GM23338 (cell line): Measurements from ENCODE around the gene CBX6. TPM values are rescaled to one million over a fixed set of nuclear protein-coding genes. Genes with fewer than 3 reads are reported as not detected.

Experiments
- ATAC-seq: fragments of 200-7000 bp; cut with Tn5 transposase; 3 replicates; pipeline ENCODE4 v1.9.1; 2020
- DNase-seq: peaks from one replicate; pipeline ENCODE4 v3.0.0-alpha.2; 2015; ENCODE audit warnings: low spot score
- H2AFZ ChIP-seq: fragments of 200-600 bp; sonication (generic); 2 replicates; pipeline ENCODE4 v1.8.0; 2016; ENCODE audit warnings: antibody characterized with exemption, mild to moderate bottlenecking, moderate library complexity
- H3F3A ChIP-seq: fragments of 200-600 bp; sonication (generic); replicated peaks from 2 replicates; pipeline ENCODE4 v1.8.0; 2017; ENCODE audit warnings: antibody characterized with exemption, mixed run types, low read depth
- H3K27ac ChIP-seq: fragments of 200-600 bp; sonication (generic); 2 replicates; pipeline ENCODE4 v1.6.1; 2016; ENCODE audit warnings: low read depth
- H3K27me3 ChIP-seq: fragments of 200-600 bp; sonication (generic); 2 replicates; pipeline ENCODE4 v1.8.0; 2016; ENCODE audit warnings: mild to moderate bottlenecking, mixed run types, moderate library complexity; ENCODE audit not compliant: insufficient read depth
- H3K36me3 ChIP-seq: fragments of 200-600 bp; sonication (generic); 2 replicates; pipeline ENCODE4 v1.8.0; 2016; ENCODE audit warnings: mild to moderate bottlenecking; ENCODE audit not compliant: insufficient read depth
- H3K4me1 ChIP-seq: fragments of 200-600 bp; sonication (generic); 2 replicates; pipeline ENCODE4 v1.8.0; 2016; ENCODE audit warnings: mild to moderate bottlenecking, moderate library complexity; ENCODE audit not compliant: insufficient read depth
- H3K4me2 ChIP-seq: fragments of 200-600 bp; sonication (generic); 2 replicates; pipeline ENCODE4 v1.7.1; 2017; ENCODE audit warnings: mixed run types
- H3K4me3 ChIP-seq: fragments of 200-600 bp; sonication (generic); 2 replicates; pipeline ENCODE4 v1.6.1; 2016; ENCODE audit warnings: mixed run types
- H3K79me2 ChIP-seq: fragments of 200-600 bp; sonication (generic); replicated peaks from 2 replicates; pipeline ENCODE4 v1.8.0; 2017; ENCODE audit warnings: mild to moderate bottlenecking; ENCODE audit not compliant: insufficient read depth
- H3K9me2 ChIP-seq: fragments of 200-600 bp; sonication (generic); 2 replicates; pipeline ENCODE4 v1.8.0; 2017; ENCODE audit not compliant: insufficient read depth
- H4K20me1 ChIP-seq: fragments of 200-600 bp; sonication (generic); replicated peaks from 2 replicates; pipeline ENCODE4 v1.8.0; 2017; ENCODE audit warnings: mild to moderate bottlenecking; ENCODE audit not compliant: insufficient read depth
- H3K27ac Mint-ChIP-seq: 2 replicates; pipeline ENCODE4 v1.8.0; 2020; ENCODE audit warnings: inconsistent platforms, mild to moderate bottlenecking, moderate library complexity, mixed read lengths
- H3K27me3 Mint-ChIP-seq: 3 replicates; pipeline ENCODE4 v1.8.0; 2022; ENCODE audit warnings: low read depth, mild to moderate bottlenecking, moderate library complexity, mixed read lengths, inconsistent platforms; ENCODE audit not compliant: insufficient read depth, poor library complexity
- H3K36me3 Mint-ChIP-seq: 3 replicates; pipeline ENCODE4 v1.8.0; 2021; ENCODE audit warnings: low read depth, mild to moderate bottlenecking, inconsistent platforms, moderate library complexity, mixed read lengths
- H3K4me1 Mint-ChIP-seq: 3 replicates; pipeline ENCODE4 v1.8.0; 2020; ENCODE audit warnings: mild to moderate bottlenecking, inconsistent platforms, mixed read lengths
- H3K4me3 Mint-ChIP-seq: 3 replicates; pipeline ENCODE4 v1.8.0; 2021; ENCODE audit warnings: moderate library complexity, mild to moderate bottlenecking, inconsistent platforms, mixed read lengths
- H3K9me3 Mint-ChIP-seq: 3 replicates; pipeline ENCODE4 v1.8.0; 2020; ENCODE audit warnings: moderate library complexity, mild to moderate bottlenecking, inconsistent platforms, mixed read lengths
- CTCF ChIP-seq, 2 experiments: fragments of 200-600 bp in 1 of 2; sonication (generic) in 1 of 2; conservative IDR thresholded peaks; 2 replicates each; pipeline versions ENCODE4 v1.5.1 to v1.6.1; 2016 to 2017; ENCODE audit warnings: antibody characterized with exemption in 2 of 2, low read depth in 2 of 2, mild to moderate bottlenecking in 2 of 2, moderate library complexity in 1 of 2
- EZH2 ChIP-seq: fragments of 200-600 bp; sonication (generic); IDR thresholded peaks from one replicate; pipeline ENCODE4 v1.8.0; 2017; ENCODE audit warnings: antibody characterized with exemption, mild to moderate bottlenecking, low read depth; ENCODE audit not compliant: unreplicated experiment
- EZH2phosphoT487 ChIP-seq: fragments of 200-600 bp; sonication (generic); IDR thresholded peaks from one replicate; pipeline ENCODE4 v1.8.1; 2018; ENCODE audit warnings: antibody characterized with exemption; ENCODE audit not compliant: unreplicated experiment
- JUNB ChIP-seq: IDR thresholded peaks from one replicate; pipeline ENCODE4 v1.6.1; 2016; ENCODE audit warnings: antibody characterized with exemption; ENCODE audit not compliant: unreplicated experiment
- NANOG ChIP-seq: IDR thresholded peaks from 2 replicates; pipeline ENCODE4 v1.6.1; 2016; ENCODE audit warnings: antibody characterized with exemption, borderline replicate concordance
- POLR2AphosphoS5 ChIP-seq: IDR thresholded peaks from 2 replicates; pipeline ENCODE4 v1.6.1; 2016; ENCODE audit warnings: antibody characterized with exemption, low read depth
- ZNF114 ChIP-seq: fragments of 250-450 bp; sonication (Bioruptor Pico); IDR thresholded peaks from 2 replicates; pipeline ENCODE4 v1.5.0; 2020; ENCODE audit warnings: mild to moderate bottlenecking, moderate library complexity
- ZNF331 ChIP-seq: fragments of 250-450 bp; sonication (Bioruptor Pico); IDR thresholded peaks from 2 replicates; pipeline ENCODE4 v1.5.0; 2020; ENCODE audit warnings: low read depth, mild to moderate bottlenecking, moderate library complexity
- ZNF462 ChIP-seq: fragments of 250-450 bp; sonication (Bioruptor Pico); IDR thresholded peaks from 2 replicates; pipeline ENCODE4 v1.5.0; 2020; ENCODE audit warnings: mild to moderate bottlenecking, moderate library complexity
- polyA plus RNA-seq: library from polyadenylated mRNA; unstranded; fragments of >200 nt; fragmentation: Nextera tagmentation; extraction: Ambion mirVana; gene quantifications from 2 replicates; pipeline ENCODE4 v1.2.1, GENCODE V29; 2016
- total RNA-seq: library from RNA; depleted of rRNA; stranded (reverse); fragments of >200 nt; shearing (Covaris generic); gene quantifications from 2 replicates; pipeline ENCODE4 v1.2.3, GENCODE V29; 2014

CBX6 gene
- total and polyA plus RNA-seq, 2 experiments from 2014 or later, result 18.5 to 23.0 TPM

GRCh38 chr22:38830026-38830844 lies 41.8 kb downstream of the CBX6 start (continued):
- no peak for TF ChIP-seq CTCF (conservative IDR thresholded peaks at IDR 0.05; ENCODE audit: low read depth in 2 of 2)
- no peak for TF ChIP-seq JUNB
- TF ChIP-seq ZNF462 (CRISPR knock-in tag), result no peak
- TF ChIP-seq EZH2phosphoT487, result no peak
- no peak for TF ChIP-seq EZH2

GRCh38 chr22:38829485-38829884 lies 42.5 kb downstream of the CBX6 start:
- ATAC-seq (no peak), DNase-seq (no peak)
- H3K27me3 Mint-ChIP-seq, result peaks cover 16% of the 10 kb centered on the region
- no peaks in the 10 kb centered on the region; the same call in 2 of the 3 replicates for H3K36me3 Mint-ChIP-seq
- H3K79me2 ChIP-seq, result no peaks in the 10 kb centered on the region
- no peak overlapping the region for H3K4me2 ChIP-seq
- H3K4me3 ChIP-seq, result no peak overlapping the region
- no peaks in the 10 kb centered on the region; the same call in 2 of the 3 replicates for H3K9me3 Mint-ChIP-seq
- H3K4me1 ChIP-seq, result no peaks in the 10 kb centered on the region
- H3K27ac ChIP-seq, result no peak overlapping the region
- no peak overlapping the region for H3K4me3 Mint-ChIP-seq
- H3K27ac Mint-ChIP-seq, result no peak overlapping the region
- H2AFZ ChIP-seq, result no peak overlapping the region
- no peaks in the 10 kb centered on the region for H3F3A ChIP-seq
- H3K36me3 ChIP-seq, result no peaks in the 10 kb centered on the region
- H4K20me1 ChIP-seq, result no peaks in the 10 kb centered on the region
- no peaks in the 10 kb centered on the region for H3K9me2 ChIP-seq
- H3K4me1 Mint-ChIP-seq, result peaks cover 6% of the 10 kb centered on the region
- no peaks in the 10 kb centered on the region for H3K27me3 ChIP-seq
- TF ChIP-seq NANOG (no peak), CTCF (conservative IDR thresholded peaks at IDR 0.05; ENCODE audit: low read depth in 2 of 2) (no peak), POLR2AphosphoS5 (no peak), ZNF331 (CRISPR knock-in tag) (no peak), ZNF114 (CRISPR knock-in tag) (no peak)
